ENCODE measurements around the gene PITPNM1.

DNA sequence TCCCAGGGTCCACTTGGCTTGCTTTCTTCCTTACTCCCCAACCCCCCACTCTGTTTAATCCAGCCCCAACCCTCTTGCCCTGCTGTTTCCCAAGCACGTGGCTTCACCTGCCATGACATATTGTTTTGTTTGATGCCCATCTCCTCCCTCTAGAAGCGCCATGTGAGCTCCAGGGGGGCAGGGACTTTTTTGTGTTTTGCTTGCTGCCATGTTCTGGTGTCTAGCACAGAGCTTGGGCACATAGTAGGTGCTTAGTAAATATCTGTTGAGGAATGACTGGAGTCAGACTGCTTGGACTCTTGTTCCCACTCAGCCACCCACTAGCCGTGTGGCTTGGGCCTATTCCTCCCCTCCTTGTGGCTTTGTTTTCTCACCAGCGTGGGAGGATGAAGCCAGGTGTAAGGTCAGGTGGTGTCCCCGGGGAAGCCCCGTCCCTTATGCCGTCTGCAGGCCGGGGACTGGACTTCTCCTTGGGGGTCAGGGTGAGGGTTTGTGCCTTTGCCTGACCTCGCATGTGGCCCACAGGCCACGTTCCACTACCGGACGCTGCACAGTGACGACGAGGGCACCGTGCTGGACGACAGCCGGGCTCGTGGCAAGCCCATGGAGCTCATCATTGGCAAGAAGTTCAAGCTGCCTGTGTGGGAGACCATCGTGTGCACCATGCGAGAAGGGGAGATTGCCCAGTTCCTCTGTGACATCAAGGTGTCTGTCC, 18.5 kb downstream of the PITPNM1 start:
- TF ChIP-seq, protein P1, sequence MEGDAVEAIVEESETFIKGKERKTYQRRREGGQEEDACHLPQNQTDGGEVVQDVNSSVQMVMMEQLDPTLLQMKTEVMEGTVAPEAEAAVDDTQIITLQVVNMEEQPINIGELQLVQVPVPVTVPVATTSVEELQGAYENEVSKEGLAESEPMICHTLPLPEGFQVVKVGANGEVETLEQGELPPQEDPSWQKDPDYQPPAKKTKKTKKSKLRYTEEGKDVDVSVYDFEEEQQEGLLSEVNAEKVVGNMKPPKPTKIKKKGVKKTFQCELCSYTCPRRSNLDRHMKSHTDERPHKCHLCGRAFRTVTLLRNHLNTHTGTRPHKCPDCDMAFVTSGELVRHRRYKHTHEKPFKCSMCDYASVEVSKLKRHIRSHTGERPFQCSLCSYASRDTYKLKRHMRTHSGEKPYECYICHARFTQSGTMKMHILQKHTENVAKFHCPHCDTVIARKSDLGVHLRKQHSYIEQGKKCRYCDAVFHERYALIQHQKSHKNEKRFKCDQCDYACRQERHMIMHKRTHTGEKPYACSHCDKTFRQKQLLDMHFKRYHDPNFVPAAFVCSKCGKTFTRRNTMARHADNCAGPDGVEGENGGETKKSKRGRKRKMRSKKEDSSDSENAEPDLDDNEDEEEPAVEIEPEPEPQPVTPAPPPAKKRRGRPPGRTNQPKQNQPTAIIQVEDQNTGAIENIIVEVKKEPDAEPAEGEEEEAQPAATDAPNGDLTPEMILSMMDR (IDR thresholded peaks at IDR 0.05; ENCODE audit: insufficient read depth, low read length): no peak
- TF ChIP-seq POLR2AphosphoS5 (IDR thresholded peaks at IDR 0.05; ENCODE audit: low read depth): no peak
- no peak for TF ChIP-seq GABPA (IDR thresholded peaks at IDR 0.05; ENCODE audit: low read depth)
- no peak for TF ChIP-seq SPI1 (IDR thresholded peaks at IDR 0.05; ENCODE audit: borderline replicate concordance, low read depth)
- TF ChIP-seq, protein P2, sequence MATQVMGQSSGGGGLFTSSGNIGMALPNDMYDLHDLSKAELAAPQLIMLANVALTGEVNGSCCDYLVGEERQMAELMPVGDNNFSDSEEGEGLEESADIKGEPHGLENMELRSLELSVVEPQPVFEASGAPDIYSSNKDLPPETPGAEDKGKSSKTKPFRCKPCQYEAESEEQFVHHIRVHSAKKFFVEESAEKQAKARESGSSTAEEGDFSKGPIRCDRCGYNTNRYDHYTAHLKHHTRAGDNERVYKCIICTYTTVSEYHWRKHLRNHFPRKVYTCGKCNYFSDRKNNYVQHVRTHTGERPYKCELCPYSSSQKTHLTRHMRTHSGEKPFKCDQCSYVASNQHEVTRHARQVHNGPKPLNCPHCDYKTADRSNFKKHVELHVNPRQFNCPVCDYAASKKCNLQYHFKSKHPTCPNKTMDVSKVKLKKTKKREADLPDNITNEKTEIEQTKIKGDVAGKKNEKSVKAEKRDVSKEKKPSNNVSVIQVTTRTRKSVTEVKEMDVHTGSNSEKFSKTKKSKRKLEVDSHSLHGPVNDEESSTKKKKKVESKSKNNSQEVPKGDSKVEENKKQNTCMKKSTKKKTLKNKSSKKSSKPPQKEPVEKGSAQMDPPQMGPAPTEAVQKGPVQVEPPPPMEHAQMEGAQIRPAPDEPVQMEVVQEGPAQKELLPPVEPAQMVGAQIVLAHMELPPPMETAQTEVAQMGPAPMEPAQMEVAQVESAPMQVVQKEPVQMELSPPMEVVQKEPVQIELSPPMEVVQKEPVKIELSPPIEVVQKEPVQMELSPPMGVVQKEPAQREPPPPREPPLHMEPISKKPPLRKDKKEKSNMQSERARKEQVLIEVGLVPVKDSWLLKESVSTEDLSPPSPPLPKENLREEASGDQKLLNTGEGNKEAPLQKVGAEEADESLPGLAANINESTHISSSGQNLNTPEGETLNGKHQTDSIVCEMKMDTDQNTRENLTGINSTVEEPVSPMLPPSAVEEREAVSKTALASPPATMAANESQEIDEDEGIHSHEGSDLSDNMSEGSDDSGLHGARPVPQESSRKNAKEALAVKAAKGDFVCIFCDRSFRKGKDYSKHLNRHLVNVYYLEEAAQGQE (IDR thresholded peaks at IDR 0.05; ENCODE audit: insufficient replicate concordance, low read depth): no peak

All from HL-60 (cell line).